Endothelial cell of umbilical vein (primary cell): ENCODE data around the gene GRID2. TPM values are rescaled to one million over a fixed set of nuclear protein-coding genes. Genes with fewer than 3 reads are reported as not detected.

ENCODE experiments used
- BruUV-seq: library from RNA; stranded (reverse); fragments of 400-500 nt; replicated peaks from 2 replicates; lab custom pipeline; 2021; lab: Mats Ljungman, UMichigan
- CTCF ChIA-PET: fragments of 300-600, 350-600 bp; sonication (Branson Sonifier 250); formaldehyde crosslinking; loops from one replicate; lab custom pipeline; 2021; ENCODE audit warnings: antibody characterized with exemption, inconsistent platforms; lab: Charles Lee
- POLR2A ChIA-PET: fragments of 300-600, 350-600 bp; sonication (Branson Sonifier 250); formaldehyde crosslinking; loops from one replicate; lab custom pipeline; 2021; ENCODE audit warnings: antibody characterized with exemption, inconsistent platforms; lab: Charles Lee
- DNase-seq: peaks from one replicate; pipeline ENCODE4 v3.0.0-alpha.2; 2011; ENCODE audit warnings: low read depth, low spot score
- FAIRE-seq: peaks from 2 replicates; lab custom pipeline; 2011; peaks lifted over from hg19 to GRCh38; lab: Jason Lieb, UNC
- H2AFZ ChIP-seq: 2 replicates; pipeline ENCODE4 v1.6.0; 2012; ENCODE audit warnings: low read depth, low read length, control low read depth, inconsistent platforms
- H3K27ac ChIP-seq: 2 replicates; pipeline ENCODE4 v1.5.1; 2011; ENCODE audit warnings: low read depth, mild to moderate bottlenecking, control low read depth, low read length, moderate library complexity; ENCODE audit not compliant: insufficient read depth
- H3K27me3 ChIP-seq, 2 experiments: 2 replicates each; pipeline versions ENCODE4 v1.6.0 to v1.6.1; 2011; ENCODE audit warnings: low read length in 2 of 2, mixed read lengths in 1 of 2; ENCODE audit not compliant: control insufficient read depth in 2 of 2, insufficient read depth in 2 of 2
- H3K36me3 ChIP-seq, 2 experiments: 2 replicates in 1 of 2; 3 replicates in 1 of 2; pipeline ENCODE4 v1.5.1; 2011; ENCODE audit warnings: low read length in 2 of 2, mild to moderate bottlenecking in 1 of 2, moderate library complexity in 1 of 2; ENCODE audit not compliant: control insufficient read depth in 2 of 2, insufficient read depth in 2 of 2; ENCODE audit errors: extremely low read depth in 1 of 2
- H3K4me1 ChIP-seq: 3 replicates; pipeline ENCODE4 v1.5.1; 2011; ENCODE audit warnings: mild to moderate bottlenecking, low read length; ENCODE audit not compliant: control insufficient read depth, insufficient read depth; ENCODE audit errors: extremely low read depth
- H3K4me2 ChIP-seq: 2 replicates; pipeline ENCODE4 v1.6.1; 2011; ENCODE audit warnings: low read length, control low read depth, mixed read lengths; ENCODE audit not compliant: insufficient read depth
- H3K4me3 ChIP-seq, 3 experiments: fragments of 200-600 bp in 1 of 3; sonication (generic), shearing (Covaris generic) in 1 of 3; replicated peaks in 1 of 3; 2 replicates each; pipeline ENCODE4 v1.5.1; 2011 to 2016; ENCODE audit warnings: control low read depth in 3 of 3, low read length in 3 of 3, mild to moderate bottlenecking in 2 of 3, inconsistent platforms in 1 of 3, low read depth in 1 of 3, moderate library complexity in 1 of 3; ENCODE audit not compliant: insufficient read depth in 1 of 3
- H3K79me2 ChIP-seq: 2 replicates; pipeline ENCODE4 v1.6.0; 2012; ENCODE audit warnings: low read length, inconsistent platforms; ENCODE audit not compliant: control insufficient read depth, insufficient read depth
- H3K9ac ChIP-seq: replicated peaks from 2 replicates; pipeline ENCODE3; 2011; ENCODE audit warnings: low read length, control low read depth; ENCODE audit not compliant: insufficient read depth; ENCODE audit errors: extremely low read depth
- H3K9me1 ChIP-seq: replicated peaks from 3 replicates; pipeline ENCODE4 v1.6.0; 2011; ENCODE audit warnings: mild to moderate bottlenecking, low read length; ENCODE audit not compliant: control insufficient read depth, insufficient read depth; ENCODE audit errors: extremely low read depth
- H3K9me3 ChIP-seq: replicated peaks from 2 replicates; pipeline ENCODE4 v1.5.1; 2012; ENCODE audit warnings: low read length, inconsistent platforms; ENCODE audit not compliant: control insufficient read depth, insufficient read depth
- H4K20me1 ChIP-seq: replicated peaks from 2 replicates; pipeline ENCODE3; 2011; ENCODE audit warnings: mild to moderate bottlenecking, low read length; ENCODE audit not compliant: control insufficient read depth, insufficient read depth; ENCODE audit errors: extremely low read depth
- CTCF ChIP-seq, 2 donors: IDR thresholded peaks; 1 replicate in 1 of 2; 2 replicates in 1 of 2; pipeline ENCODE4 v1.5.1; 2011; ENCODE audit warnings: low read length in 2 of 2, mild to moderate bottlenecking in 2 of 2, moderate library complexity in 2 of 2, control low read depth in 1 of 2, inconsistent platforms in 1 of 2, low read depth in 1 of 2; ENCODE audit not compliant: insufficient read depth in 1 of 2; ENCODE audit errors: extremely low read depth in 1 of 2
- EZH2 ChIP-seq: IDR thresholded peaks from 2 replicates; pipeline ENCODE4 v1.6.1; 2012; ENCODE audit warnings: borderline replicate concordance, low read depth, mild to moderate bottlenecking, moderate library complexity, low read length, inconsistent platforms; ENCODE audit not compliant: severe bottlenecking
- FOS ChIP-seq: IDR thresholded peaks from 2 replicates; pipeline ENCODE4 v1.6.1; 2011; ENCODE audit warnings: mild to moderate bottlenecking, low read length, moderate library complexity, borderline replicate concordance; ENCODE audit not compliant: insufficient read depth
- GATA2 ChIP-seq: IDR thresholded peaks from 2 replicates; pipeline ENCODE4 v1.7.0; 2011; ENCODE audit warnings: low read depth, mild to moderate bottlenecking, moderate library complexity, mixed read lengths, low read length; ENCODE audit not compliant: insufficient read length, insufficient read depth
- JUN ChIP-seq: IDR thresholded peaks from 2 replicates; pipeline ENCODE4 v1.6.1; 2011; ENCODE audit warnings: borderline replicate concordance, low read depth; ENCODE audit not compliant: insufficient read length, insufficient read depth
- MAX ChIP-seq: IDR thresholded peaks from 2 replicates; pipeline ENCODE4 v1.6.1; 2011; ENCODE audit not compliant: insufficient read depth, insufficient read length
- MYC ChIP-seq: IDR thresholded peaks from one replicate; pipeline ENCODE4 v1.6.1; 2011; ENCODE audit warnings: mild to moderate bottlenecking, low read depth, low read length
- POLR2A ChIP-seq: IDR thresholded peaks from 2 replicates; pipeline ENCODE4 v1.6.1; 2012; ENCODE audit warnings: low read depth, mild to moderate bottlenecking, control low read depth, low read length
- POLR2AphosphoS5 ChIP-seq: IDR thresholded peaks from 2 replicates; pipeline ENCODE4 v1.6.1; 2012; ENCODE audit warnings: low read depth, mild to moderate bottlenecking, control low read depth, low read length, moderate library complexity; ENCODE audit not compliant: insufficient read depth
- dilution Hi-C: fragments of 300-500 bp; cut with MboI; formaldehyde crosslinking; loops from one replicate; pipeline ENCODE4 v1.15.0; 2019; ENCODE audit warnings: low sequenced_read_pairs; ENCODE audit not compliant: extremely low pct_ligation_motif_present
- intact Hi-C: fragments of 100-400 bp; cut with micrococcal nuclease; formaldehyde crosslinking; loops from one replicate; pipeline ENCODE4 v1.10.0; 2022
- polyA plus RNA-seq, 4 experiments: library from polyadenylated mRNA; depleted of rRNA in 3 of 4; stranded (reverse) in 3 of 4; unstranded in 1 of 4; fragments of >200 nt; gene quantifications; 2 replicates each; pipeline versions ENCODE4 v1.2.1 to v1.2.3, GENCODE V29; 2011 to 2012; ENCODE audit warnings: missing spikeins in 1 of 4
- total RNA-seq: library from RNA; stranded (reverse); gene quantifications from 2 replicates; pipeline ENCODE4 v1.2.3, GENCODE V29; 2021

GRID2 gene
- total and polyA plus RNA-seq, 2 donors (not counting 3 experiments of a cell fraction or from before 2014, with no cell fraction given), result not detected

GRCh38 chr4:92641409-92641808 lies 337.6 kb downstream of the GRID2 start:
- H3K4me1 ChIP-seq, result no peaks in the 10 kb centered on the region
- H3K9me1 ChIP-seq, result no peaks in the 10 kb centered on the region
- CTCF ChIA-PET, result no interaction called here
- POLR2A ChIA-PET, result no interaction called here
- no peak overlapping the region for H3K27ac ChIP-seq
- no peaks in the 10 kb centered on the region for H3K9me3 ChIP-seq
- H3K36me3 ChIP-seq, result no peaks in the 10 kb centered on the region
- no peaks in the 10 kb centered on the region for H3K27me3 ChIP-seq
- dilution Hi-C loops, result no loop called here
- no peak overlapping the region for H3K4me3 ChIP-seq
- H4K20me1 ChIP-seq, result no peaks in the 10 kb centered on the region
- H3K4me2 ChIP-seq, result no peak overlapping the region
- no peaks in the 10 kb centered on the region for H3K79me2 ChIP-seq
- FAIRE-seq, result no peak
- intact Hi-C loops, result no loop called here
- no peak overlapping the region for H3K9ac ChIP-seq
- H2AFZ ChIP-seq, result no peak overlapping the region
- no peak for TF ChIP-seq JUN
- TF ChIP-seq POLR2AphosphoS5, result no peak
- no peak for TF ChIP-seq CTCF (IDR thresholded peaks at IDR 0.05; ENCODE audit: extremely low read depth in 1 of 2, insufficient read depth in 1 of 2, low read depth in 1 of 2, low read length in 2 of 2)
- TF ChIP-seq MYC, result no peak
- no peak for TF ChIP-seq GATA2
- no peak for TF ChIP-seq MAX
- no peak for TF ChIP-seq EZH2
- TF ChIP-seq FOS, result no peak
- no peak for TF ChIP-seq POLR2A
- no TSS peak for BruUV-seq
- no peak for DNase-seq
